HG03066 (cell line): ENCODE data around the gene SMPD3.

ENCODE experiments used
- ATAC-seq: cut with Tn5 transposase; IDR thresholded peaks from one replicate; pipeline ENCODE4 v1.9.1; 2021; ENCODE audit warnings: low read depth; ENCODE audit not compliant: unreplicated experiment

SMPD3 gene

DNA sequence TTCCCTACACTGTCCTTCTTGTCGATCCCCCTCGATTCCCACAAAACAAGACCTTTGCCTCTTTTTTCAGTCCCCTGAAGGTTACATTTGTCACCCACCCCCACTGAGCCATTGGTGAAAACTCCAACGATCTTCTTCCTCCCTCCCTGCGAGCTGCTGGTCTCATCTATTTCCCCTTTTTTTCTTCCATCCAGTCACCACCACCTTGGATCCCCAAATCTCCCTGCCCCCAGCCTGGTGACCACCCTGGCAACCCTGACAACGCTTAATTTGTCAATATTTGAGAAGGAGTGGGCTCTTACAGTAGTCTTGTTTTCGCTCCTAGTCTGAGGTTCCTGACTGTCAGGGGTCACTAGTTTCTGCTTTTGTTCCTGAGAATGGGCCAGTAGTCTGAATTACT lies 62.9 kb downstream of the SMPD3 start:
- ATAC-seq = no peak

DNA sequence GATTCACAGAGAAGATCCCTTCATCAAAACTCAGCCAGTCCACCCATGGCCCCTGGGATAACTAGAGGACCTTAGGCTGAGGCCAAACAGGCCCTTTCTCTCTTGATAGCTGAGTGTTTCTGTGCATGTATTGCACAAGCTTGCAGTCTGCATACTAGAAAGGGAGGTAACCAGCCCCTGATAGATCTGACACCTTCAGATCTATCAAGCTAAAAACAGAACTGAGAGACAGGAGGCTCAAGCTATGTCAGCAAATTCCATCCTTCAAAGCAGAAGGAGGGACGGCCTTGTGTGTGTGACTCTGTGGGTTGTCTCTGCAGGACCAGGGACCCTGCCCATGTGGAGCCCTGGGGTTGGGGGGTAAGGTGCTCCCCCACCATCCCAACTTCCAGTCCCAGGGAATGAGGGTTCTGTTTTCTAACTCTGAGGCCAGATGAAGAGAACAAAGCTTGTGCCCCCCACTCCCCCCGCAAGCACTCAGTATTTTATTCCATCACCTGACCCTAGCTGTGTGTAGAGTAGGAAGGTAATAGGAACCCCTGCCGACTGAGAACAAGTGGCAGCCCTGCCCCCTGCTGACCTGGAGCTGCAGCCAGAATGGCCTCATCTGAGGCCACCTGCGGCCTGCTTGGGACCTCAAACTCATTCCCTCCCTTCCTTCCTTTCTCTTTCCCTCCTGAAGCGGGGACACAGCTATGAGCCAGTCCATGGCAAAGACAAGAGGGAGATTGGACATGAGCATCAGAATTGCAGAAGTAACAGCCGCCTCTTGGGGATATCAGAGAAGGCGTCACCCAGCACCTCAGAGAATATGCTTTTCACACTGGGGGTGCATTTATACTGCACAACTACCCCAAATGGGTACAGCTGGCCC lies 63.8 kb downstream of the SMPD3 start:
- ATAC-seq = no peak

DNA sequence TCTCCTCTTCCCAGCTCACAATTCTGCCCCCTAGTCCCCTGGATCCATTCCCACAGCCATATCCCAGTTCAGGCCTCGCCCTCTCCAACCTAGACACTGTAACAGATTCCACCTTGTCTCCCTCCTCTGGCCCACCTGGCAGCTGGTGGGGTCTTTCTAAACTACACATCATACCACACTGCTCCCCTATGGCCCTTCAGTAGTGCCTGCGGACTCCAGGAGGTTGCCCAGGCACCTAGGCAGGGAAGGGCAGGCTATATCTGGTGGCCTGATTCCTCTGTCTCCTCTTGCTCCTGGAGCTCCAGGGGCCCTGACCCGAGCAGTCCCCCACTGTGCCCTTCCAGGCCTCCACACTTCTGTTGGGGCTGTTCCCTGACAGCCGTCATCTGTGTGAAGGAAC lies 64.5 kb downstream of the SMPD3 start:
- ATAC-seq = no peak

DNA sequence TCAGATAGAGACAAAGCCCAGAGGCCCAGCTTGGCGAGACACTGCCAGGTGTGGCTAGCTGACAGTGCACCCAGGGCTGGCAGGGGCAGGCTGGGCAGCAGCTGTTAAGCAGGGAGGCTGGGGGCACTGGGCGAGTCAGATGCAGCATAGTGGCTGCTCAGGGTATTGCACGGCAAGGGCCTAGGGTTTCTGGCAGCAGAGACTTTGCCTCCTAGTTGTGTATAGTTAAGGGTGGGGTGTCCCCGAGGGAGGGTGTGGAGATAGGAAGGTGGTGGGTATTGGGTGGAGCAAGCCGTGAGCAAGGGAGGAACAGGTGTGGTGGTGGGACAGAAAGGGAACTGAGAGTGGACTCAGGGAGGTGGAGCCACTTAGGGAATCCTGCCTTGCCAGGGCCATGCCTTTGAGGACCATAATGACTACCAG lies 66.0 kb downstream of the SMPD3 start:
- no peak for ATAC-seq

DNA sequence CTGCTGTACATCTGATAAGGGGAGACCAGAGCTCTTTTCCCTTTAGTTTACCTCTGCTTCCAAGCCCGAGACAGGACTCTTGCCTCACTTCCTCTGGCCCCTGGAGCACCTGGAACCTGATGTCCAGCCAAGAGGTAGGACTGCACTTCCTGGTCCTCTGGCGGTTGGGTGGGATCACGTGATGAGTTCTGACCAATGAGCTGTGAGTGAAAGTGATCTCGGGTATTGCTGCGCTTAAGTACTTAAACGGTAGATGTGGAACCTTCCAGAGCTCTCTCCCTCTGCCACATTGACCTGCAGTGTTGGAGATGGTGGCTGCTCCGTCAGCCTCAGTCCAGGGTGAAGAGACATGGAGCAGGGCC lies 67.0 kb downstream of the SMPD3 start:
- ATAC-seq = no peak

DNA sequence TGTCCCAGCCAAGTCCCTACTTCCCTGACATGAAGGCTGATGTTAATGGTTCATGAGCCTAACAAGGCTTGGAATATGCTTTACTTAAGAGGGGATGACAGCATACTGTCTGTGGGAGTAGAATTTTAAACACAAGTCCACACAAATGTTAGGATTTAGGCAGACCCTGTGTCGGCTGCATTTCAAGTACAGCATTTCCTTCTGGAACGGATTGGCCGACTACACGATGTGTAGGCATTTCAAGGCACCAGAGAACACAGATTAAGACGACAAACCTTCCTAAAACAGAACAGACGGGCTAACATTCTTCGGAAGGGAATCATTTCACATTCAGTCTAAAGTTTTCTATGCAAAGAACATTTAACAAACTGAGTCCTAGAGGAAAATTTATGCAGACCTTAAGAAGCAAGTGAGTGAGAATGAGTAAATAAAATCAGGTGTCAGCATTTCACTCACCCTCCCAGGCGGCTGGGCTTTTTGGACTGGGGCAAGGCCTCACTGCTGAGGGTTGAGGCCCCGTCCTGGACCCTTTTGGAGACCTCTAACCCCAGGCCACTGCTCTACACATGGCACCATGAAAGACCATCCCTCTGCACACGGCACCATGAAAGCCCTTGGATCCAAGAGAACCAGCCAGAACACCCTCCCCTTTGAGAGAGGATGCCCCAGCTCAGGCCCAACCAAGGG lies 67.5 kb downstream of the SMPD3 start:
- no peak for ATAC-seq

DNA sequence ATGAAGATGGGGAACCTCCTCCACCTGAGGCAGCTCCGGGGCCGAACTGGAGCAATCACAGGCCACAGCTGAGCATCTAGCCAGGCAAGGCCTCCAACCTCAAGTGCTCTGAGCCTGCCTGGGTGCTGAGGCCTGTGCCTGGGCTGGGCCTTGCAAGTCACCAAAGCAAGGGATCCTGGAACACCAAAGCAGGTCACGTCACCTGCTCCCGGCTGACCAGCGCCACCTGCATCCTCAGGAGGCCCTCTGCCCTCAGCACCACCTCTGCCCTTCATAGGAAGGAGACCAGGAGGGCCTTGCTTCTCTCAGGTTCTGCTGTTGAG lies 68.0 kb downstream of the SMPD3 start:
- no peak for ATAC-seq

DNA sequence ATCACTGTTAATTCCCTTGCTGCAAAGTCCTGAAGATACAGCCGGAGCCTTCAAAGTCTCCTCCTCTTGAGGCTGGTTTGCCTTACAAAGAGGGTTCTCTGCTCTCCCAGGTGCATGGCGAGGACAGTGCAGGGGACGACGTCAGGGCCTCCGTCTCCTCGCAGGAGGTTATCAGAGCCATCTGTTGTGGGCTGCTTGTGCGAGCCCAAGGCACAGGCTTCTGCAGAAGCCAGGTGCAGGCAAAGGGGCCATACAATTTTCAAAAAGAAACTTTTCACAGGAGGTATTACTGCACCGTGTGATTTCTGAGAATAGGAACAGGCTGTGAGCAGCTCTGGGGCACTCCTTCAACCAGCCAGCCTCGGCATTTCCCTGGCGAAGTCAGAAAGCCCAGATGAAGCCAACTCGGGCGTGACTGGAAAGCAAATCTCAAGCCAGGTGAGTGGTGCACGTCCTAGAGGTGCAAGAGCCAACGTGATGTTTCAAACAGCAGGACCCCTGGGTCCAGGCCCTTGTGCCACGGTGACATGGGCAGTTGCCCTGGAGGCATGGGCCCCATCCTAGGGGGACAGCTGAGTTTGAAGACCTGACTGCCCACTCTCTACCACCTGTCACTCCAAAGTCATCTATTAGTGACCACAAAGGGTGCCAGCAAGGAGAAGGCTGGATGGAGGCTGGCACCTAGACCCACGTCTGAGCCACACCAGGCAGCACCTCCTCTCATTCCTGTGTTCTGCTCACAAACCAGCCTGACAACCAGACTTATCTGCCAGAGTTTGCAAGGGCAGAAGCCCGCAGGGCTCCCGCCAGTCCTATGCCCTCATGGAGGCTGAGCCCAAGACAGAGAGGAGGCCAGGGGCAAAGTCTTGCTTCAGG lies 68.6 kb downstream of the SMPD3 start:
- no peak for ATAC-seq

DNA sequence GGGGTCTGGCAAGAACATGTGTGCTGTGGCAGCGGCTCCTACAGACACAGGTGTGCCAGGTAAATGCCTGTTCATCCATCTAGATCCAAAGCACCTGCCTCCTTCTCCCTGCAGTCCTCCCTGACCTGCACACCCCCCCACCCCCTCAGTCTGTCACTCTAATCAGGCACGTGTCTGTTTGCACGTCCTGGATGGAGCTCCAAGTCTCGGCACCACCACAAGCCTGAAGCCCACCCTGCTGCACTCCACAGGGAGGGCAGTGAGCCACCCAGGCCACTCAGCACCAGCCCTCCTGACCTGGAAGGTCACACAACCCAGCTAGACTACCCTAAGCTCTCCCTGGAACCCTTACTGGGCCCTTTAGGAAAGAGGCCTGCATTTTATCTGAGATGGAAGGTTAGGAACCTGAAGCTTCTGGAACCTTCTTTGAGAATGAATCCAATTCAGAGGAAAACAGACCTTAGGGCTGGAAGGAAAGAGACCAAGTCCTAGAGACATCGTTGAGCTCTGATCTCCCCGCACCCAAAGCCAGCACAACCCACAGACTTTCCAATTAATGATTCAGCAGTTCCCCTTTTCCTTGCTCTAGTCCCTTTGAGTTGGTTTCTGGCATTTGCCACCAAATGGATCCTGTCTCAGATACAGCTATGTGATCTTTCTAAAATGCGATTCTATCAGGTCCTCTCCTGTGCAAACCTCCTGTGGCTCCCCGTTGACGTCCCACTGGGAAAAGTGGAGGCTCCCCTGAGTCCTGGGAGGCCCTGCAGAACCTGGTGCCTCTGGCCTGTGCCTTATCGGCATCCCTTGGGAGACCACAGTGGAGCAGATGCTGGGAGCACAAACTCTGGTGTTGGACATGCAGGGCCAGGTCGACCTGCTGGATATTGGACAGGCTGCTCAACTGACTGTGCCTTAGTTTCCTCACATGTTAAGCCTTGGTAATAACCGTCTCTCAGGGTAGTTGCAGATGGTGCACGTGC lies 69.6 kb downstream of the SMPD3 start:
- ATAC-seq = no peak

DNA sequence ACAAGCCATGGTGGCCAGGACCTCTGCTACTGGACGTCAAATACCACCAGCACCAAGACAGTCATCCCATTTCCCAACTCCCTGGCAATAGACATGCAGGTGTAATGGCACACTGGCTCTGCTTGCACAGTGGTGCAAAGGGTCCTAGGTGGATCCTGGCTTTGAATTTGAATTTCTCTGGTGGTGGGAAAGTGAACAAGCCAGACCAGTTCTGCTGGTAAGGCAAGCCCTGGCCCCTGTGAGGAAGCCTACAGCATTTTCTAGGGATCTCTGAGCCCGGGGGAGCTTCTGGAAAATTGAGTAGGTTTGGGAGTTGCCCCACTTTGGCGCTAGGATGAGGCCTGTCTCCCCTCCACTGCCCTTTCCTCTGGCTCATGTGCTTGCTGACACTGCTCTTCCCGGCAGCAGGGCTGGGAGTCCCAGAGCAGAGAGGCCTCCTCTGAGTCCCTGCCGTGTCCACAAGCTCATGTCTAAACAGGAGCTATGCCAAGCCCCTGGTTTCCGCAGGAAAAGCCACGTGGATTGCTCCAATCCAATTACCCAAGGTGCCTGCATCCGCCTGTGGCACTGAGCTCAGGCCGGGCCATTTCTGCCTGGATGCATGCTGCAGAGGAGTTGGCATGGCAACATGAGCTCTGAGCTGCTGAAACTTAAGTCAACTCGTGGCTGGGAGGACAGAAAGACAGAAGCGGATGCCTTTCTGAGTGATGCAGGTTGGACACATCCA lies 70.5 kb downstream of the SMPD3 start:
- ATAC-seq = no peak

DNA sequence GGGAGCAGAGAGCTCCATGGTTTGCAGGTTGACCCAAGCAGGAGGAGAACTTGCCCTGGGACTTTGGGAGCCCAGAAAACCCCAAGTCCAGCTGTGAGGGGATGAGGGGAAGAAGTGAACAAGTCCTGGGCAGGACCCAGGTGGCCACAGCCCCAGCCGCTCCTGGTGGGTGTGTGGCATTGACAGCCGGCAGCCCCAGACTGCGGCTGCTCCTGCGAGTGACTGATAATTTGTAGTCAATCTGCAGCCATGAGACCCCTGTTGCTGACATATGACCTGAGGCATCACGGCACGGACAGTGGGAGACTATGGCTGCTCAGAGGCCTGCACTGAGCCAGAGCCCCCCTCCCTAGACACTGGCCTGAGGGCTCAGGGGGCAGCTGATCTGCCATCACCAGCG lies 71.1 kb downstream of the SMPD3 start:
- no peak for ATAC-seq

DNA sequence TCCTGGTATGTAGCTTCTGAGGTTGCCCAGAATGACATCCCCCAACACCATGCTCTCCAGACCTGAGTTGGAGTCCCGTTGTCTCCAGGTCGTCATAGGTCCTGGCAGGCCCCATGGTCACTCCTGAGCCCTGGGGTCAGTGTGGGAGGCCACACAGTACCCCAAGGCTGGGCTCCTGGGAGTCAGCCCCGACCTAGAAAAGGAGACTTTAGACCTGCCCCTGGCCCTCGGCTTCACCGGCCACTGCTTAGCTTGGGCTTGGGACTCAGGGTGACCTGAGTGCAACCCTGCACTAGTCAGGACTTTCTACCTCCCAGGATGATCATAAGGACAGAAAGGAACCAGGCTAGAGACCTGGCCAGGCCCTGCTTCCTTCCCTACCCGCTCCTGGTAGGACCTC lies 71.7 kb downstream of the SMPD3 start:
- no peak for ATAC-seq

DNA sequence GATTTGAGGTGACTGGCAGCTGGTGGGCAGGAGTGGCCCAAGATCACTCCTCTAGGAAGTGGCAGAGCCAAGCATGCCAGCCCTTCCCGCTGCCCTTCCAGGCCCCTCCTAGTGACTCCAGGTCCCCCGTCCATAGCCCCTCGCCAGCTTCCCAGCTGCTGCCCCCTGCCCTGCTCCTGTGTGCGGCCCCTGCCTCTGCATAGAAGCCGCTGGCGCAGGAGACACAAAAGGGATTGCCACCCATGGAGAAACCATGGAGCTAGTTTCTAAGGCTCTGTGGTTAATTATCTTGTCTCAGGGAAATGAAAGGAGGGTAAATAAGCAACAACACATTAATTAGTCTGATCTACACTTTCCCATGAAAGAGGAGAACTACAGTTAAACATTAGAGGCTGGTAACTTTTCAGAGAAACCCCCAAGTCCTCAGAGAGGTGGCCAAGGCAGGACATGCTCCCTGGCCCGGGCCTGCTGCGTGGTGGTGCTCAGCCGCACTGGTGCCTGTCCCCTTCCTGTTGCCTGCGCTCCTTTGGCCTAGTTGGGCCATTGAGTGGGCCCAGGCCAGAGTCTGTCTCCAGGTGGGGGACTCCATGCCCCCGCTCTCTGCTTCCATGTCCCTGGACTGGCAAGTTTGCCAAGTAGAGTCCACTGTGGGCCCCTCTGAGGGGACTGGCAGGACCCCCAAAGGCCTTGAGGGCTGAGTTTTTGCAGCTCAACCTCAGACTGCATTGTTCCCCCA lies 72.3 kb downstream of the SMPD3 start:
- ATAC-seq = no peak

DNA sequence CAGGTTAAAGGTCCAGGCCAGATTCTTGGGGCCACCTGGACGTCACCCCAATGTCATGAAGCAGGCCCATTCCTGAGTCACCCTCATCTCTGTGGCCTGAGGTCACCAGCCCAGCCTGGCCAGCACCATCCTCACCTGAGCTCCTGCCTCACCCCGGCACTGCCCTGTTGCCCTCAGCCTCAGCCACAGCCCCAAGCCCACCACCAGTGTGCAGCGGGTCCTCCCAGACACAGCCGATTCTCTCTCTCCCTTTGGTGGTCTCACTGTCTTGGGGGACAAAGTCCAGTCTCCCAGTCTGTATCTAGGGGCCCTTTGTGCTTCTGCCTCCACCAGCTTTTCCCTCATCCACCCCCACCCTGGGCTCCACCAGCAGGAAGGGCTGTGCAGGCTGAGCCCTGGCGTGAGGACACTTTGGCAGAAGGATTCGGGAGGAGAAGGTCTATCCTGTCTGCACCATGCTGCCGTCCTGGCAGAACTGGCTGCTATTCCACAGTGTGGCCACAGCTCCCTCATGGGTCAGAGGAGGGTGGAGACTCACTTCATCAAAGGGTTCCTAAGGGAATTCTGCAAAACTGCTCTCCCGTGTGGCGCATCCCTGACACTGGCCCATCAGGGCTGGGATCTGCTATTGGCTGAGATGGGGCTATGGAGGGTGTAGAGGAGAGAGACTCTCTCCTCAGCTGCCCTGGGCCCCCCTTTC lies 73.2 kb downstream of the SMPD3 start:
- ATAC-seq = no peak

DNA sequence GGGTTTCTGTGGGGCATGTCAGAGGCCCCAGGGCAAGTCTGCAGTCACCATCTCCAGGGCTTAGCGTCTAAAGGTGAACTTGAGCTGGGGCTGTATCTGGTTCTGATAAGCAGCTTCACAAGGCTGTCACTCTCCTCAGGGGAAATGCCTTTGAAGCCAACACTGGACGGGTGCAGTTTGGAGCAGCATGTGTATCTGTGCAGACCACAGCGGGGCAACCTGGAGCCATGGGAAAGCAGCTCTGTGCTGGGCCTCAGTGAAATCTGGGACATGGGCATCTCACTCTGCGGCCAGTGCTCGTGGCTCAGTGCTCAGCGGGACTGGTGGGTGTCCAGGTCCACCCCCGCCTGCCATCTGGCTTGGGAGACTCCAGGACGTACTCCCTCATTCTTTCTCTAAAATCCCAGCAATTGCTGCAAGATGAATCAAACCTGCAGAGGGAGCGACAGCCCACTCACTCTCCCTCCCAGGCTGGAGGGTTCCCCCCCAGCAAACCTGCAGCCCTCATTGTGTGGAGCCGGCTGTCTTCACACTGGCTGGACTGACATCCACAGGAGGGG lies 74.0 kb downstream of the SMPD3 start:
- ATAC-seq = no peak

DNA sequence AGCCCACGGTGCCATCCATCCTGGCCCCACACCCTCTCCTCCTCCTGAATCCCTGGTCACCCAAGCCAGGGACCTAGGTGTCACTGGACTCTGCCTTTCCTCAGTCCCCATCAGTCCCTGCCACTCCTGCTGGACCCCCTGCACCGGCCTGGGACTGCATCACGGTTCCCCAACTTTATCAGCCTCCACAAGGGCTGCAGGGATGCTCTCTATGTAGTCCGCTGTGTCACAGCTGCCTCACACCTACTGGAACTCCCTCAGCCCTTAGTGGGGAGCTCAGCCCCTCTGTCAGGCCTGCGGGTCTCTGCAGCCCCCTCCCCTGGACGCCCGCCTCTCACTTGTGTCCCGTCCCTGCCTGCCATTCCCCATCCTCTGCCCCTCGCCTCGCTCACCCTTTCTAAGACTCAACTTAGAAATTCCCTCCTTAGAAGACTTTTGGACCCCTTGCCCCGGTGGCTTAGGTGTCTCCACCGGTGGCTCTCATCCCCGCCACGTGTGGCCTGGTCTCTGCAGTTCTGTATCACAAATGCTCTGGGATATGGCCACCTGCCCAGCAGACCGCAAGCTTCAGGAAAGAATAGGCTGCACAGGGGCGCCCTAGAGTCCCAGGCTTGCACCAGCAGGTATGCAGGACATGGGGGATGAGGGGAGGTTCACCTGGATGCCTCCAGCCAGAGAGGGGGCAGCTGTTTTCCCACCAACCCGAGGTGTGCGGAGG lies 74.6 kb downstream of the SMPD3 start:
- no peak for ATAC-seq

DNA sequence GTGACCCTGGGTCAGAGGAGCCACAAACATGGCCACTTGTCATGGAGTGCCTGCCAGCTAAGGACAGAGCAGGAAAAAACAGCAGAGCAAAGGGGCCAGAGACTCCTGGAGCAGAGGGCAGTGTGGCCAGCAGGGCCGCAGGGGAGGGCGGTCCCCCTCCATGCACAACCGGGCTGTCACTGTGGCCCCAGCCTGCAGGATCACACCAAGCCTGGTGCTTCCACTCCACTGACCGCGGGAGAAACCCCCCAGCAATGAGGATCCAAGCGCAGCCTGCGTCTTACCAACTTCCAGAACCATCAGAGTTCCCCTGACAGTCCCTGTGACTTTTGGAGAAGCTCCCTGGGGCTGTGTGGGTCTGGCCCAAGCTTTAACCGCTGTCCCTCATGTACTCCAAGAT lies 75.5 kb downstream of the SMPD3 start:
- no peak for ATAC-seq

DNA sequence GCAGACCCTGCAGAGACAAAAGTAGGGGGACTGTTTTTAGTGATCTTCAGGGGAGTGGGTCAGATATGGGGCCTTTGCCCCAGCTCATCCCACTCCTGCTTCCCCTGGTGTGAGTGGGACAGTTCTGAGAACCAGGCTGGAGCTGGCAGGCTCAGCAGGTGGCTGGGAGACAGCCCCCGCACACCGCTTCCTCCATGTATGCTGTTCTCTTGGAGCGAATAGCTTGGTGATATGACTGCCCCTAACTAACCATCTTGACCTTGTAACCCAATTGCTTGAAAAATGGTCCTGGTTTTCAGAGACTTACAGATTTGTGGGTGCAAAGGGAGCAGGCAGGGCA lies 76.0 kb downstream of the SMPD3 start:
- no peak for ATAC-seq
